Heart left ventricle (tissue), 16 donors: ENCODE measurements around the gene UGT1A7. TPM values are rescaled to one million over a fixed set of nuclear protein-coding genes. Genes with fewer than 3 reads are reported as not detected.

Source experiments
- ATAC-seq, 4 donors: fragments of 200-7000 bp; cut with Tn5 transposase; one replicate each; pipeline ENCODE4 v1.9.1; 2020 to 2022; ENCODE audit warnings: moderate library complexity in 4 of 4, mild to moderate bottlenecking in 3 of 4, moderate number of reproducible peaks in 1 of 4
- DNase-seq, 5 donors: peaks; one replicate each; pipeline ENCODE4 v3.0.0-alpha.2; 2020
- H3K27ac ChIP-seq, 12 donors: fragments of 200-600 bp; sonication (generic) in 4 of 12; one replicate each; pipeline versions ENCODE4 v1.5.0 to v1.8.0; 2016 to 2022; ENCODE audit warnings: mild to moderate bottlenecking in 2 of 12
- H3K27me3 ChIP-seq, 9 donors: fragments of 200-600 bp; sonication (generic) in 2 of 9; one replicate each; pipeline versions ENCODE4 v1.5.1 to v1.8.0; 2016 to 2022; ENCODE audit warnings: mild to moderate bottlenecking in 3 of 9
- H3K36me3 ChIP-seq, 9 donors: fragments of 200-600 bp; sonication (generic) in 2 of 9; one replicate each; pipeline versions ENCODE4 v1.5.0 to v1.8.0; 2018 to 2022; ENCODE audit warnings: mild to moderate bottlenecking in 2 of 9
- H3K4me1 ChIP-seq, 12 donors: fragments of 200-600 bp; sonication (generic) in 4 of 12; one replicate each; pipeline versions ENCODE4 v1.5.0 to v1.8.0; 2016 to 2022; ENCODE audit warnings: mild to moderate bottlenecking in 3 of 12
- H3K4me3 ChIP-seq, 12 donors: fragments of 200-600 bp; sonication (generic) in 4 of 12; one replicate each; pipeline versions ENCODE4 v1.5.0 to v1.8.0; 2017 to 2022; ENCODE audit warnings: mild to moderate bottlenecking in 9 of 12, moderate library complexity in 4 of 12
- H3K9me3 ChIP-seq, 12 donors: fragments of 200-600 bp; sonication (generic) in 4 of 12; one replicate each; pipeline versions ENCODE4 v1.5.0 to v1.8.0; 2016 to 2022; ENCODE audit warnings: mild to moderate bottlenecking in 1 of 12
- POLR2A ChIP-seq, 2 donors: fragments of 450-650 bp; IDR thresholded peaks; one replicate each; pipeline ENCODE4 v1.6.1; 2017; ENCODE audit warnings: antibody characterized with exemption in 2 of 2, mild to moderate bottlenecking in 2 of 2, moderate library complexity in 2 of 2
- whole genome bisulfite sequencing, 4 donors: extraction: QIAGEN DNeasy Blood & Tissue Kit in 2 of 4; methylation state at CpG; one replicate each; pipeline versions ENCODE4 v1.1.5 to v1.1.7; 2013 to 2018; 5-methylcytosine and 5-hydroxymethylcytosine counted together
- intact Hi-C, 10 donors: fragments of 100-400 bp; cut with DNase I; formaldehyde crosslinking; loops; one replicate each; pipeline versions ENCODE4 v1.11.1 to v1.14.2; 2022
- polyA plus RNA-seq, 2 donors: library from polyadenylated mRNA; stranded (reverse); fragments of 200-250 nt; gene quantifications; one replicate each; pipeline ENCODE4 v1.2.3, GENCODE V29; 2013
- total RNA-seq, 9 donors: library from RNA; depleted of rRNA in 2 of 9; stranded (reverse); fragments of >200 nt in 2 of 9; fragmentation: NEBNext Ultra II Directional in 3 of 9; extraction: Animal tissue kit (Norgen Biotek cat#: 25700) in 3 of 9; gene quantifications; one replicate each; pipeline versions ENCODE4 v1.1.0 to v1.2.4, GENCODE V29; 2016 to 2023
- TF ChIP-seq, protein P1 (sequence below), 12 donors: fragments of 200-600 bp; sonication (generic) in 4 of 12; IDR thresholded peaks; one replicate each; pipeline versions ENCODE4 v1.5.0 to v1.8.0; 2018 to 2022; ENCODE audit warnings: antibody characterized with exemption in 12 of 12, mild to moderate bottlenecking in 5 of 12
- donor health status: ischemic (EF 13 %, LVEDD 7.1; RV severe dilation, severe dysfunction).
- donor health status: healthy with polysubstance abuse.
- donor health status: DM: no; HTN: yes; CAD: no.
- donor health status: DM: no; HTN: no; CAD: no.
- donor health status: ischemic (EF 25% LVEDD 6.9; RV normal size, moderate dysfunction).
- donor health status: ischemic (EF 25% LVEDD 5.7; RV mildly dilated, moderate dysfunction).
- donor health status: healthy.
- donor health status: DM: yes; HTN: yes; CAD: no.
- donor health status: ischemic (EF 35%, LVEDD 5.7; RV mildly dilated, moderate dysfunction).
- donor health status: nonischemic (EF 11% LVEDD 7.7; RV severe dilation, severe dysfunction).
- donor health status: DM: yes; HTN: yes; CAD: no.
- donor health status: PGD.
- donor health status: ischemic (EF 29% LVEDD 5.4; RV normal size, mild dysfunction).
- donor health status: nonischemic (EF 23%, LVEDD 6.1; RV moderate dilation, normal function).

Gene UGT1A7
- total and polyA plus RNA-seq, 11 donors, result not detected

- Histone ChIP-seq H3K36me3 (no peaks in the 10 kb centered on the region), H3K27me3 (peaks cover 0 to 15% (median 0%) of the 10 kb centered on the region in 9 donors), H3K9me3 (no peaks in the 10 kb centered on the region), H3K4me1 (no peaks in the 10 kb centered on the region), H3K27ac (no peak overlapping the region), H3K4me3 (no peak overlapping the region)
- 68 to 76% (median 73%) methylated on average over 4 of the region's 4 CpGs for WGBS, 4 donors
- intact Hi-C loops, result no loop called here
- DNase-seq (no peak), ATAC-seq (no peak)
- TF ChIP-seq, protein P1, sequence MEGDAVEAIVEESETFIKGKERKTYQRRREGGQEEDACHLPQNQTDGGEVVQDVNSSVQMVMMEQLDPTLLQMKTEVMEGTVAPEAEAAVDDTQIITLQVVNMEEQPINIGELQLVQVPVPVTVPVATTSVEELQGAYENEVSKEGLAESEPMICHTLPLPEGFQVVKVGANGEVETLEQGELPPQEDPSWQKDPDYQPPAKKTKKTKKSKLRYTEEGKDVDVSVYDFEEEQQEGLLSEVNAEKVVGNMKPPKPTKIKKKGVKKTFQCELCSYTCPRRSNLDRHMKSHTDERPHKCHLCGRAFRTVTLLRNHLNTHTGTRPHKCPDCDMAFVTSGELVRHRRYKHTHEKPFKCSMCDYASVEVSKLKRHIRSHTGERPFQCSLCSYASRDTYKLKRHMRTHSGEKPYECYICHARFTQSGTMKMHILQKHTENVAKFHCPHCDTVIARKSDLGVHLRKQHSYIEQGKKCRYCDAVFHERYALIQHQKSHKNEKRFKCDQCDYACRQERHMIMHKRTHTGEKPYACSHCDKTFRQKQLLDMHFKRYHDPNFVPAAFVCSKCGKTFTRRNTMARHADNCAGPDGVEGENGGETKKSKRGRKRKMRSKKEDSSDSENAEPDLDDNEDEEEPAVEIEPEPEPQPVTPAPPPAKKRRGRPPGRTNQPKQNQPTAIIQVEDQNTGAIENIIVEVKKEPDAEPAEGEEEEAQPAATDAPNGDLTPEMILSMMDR (IDR thresholded peaks at IDR 0.05), result no peak
- no peak for TF ChIP-seq POLR2A (IDR thresholded peaks at IDR 0.05)
These were observed 86.4 kb downstream of the UGT1A7 start for GRCh38 chr2:233768076-233768475.

DNA sequence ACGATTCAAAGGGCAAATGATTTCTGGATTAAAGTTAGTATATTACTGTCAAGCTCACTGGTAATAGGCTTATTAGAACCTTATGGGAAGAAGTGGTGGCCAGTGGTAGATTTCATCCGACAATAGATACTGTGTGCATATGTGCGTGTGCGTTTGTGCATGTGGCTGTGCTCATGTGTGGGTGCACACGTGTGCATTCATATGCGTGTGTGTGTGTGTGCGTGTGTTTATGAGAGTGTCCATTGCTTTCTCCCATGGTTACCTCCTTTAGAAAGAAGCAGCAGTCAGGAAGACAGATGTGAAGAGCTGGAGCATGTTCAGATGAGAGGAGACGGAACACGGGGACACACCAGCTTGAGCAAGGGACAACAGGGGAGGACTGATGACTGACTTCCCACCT, 87.6 kb downstream of the UGT1A7 start:
- DNase-seq, result no peak
- TF ChIP-seq POLR2A (IDR thresholded peaks at IDR 0.05), result no peak
- TF ChIP-seq, protein P1 (IDR thresholded peaks at IDR 0.05), result no peak
- Histone ChIP-seq H3K9me3 (no peaks in the 10 kb centered on the region), H3K27me3 (peaks cover 0 to 13% (median 0%) of the 10 kb centered on the region in 9 donors), H3K27ac (no peak overlapping the region), H3K4me3 (no peak overlapping the region), H3K36me3 (no peaks in the 10 kb centered on the region), H3K4me1 (no peaks in the 10 kb centered on the region)
- intact Hi-C loops, result no loop called here
- WGBS, 4 donors, result 88 to 91% (median 89%) methylated on average over 9 of the region's 9 CpGs
- no peak for ATAC-seq

DNA sequence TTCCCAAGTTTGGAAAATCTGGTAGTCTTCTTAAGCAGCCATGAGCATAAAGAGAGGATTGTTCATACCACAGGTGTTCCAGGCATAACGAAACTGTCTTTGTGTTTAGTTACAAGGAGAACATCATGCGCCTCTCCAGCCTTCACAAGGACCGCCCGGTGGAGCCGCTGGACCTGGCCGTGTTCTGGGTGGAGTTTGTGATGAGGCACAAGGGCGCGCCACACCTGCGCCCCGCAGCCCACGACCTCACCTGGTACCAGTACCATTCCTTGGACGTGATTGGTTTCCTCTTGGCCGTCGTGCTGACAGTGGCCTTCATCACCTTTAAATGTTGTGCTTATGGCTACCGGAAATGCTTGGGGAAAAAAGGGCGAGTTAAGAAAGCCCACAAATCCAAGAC, 90.5 kb downstream of the UGT1A7 start:
- DNase-seq (no peak), ATAC-seq (no peak)
- WGBS, 4 donors, result 84 to 89% (median 85%) methylated on average over 16 of the region's 16 CpGs
- Histone ChIP-seq H3K4me1 (no peaks in the 10 kb centered on the region), H3K9me3 (peaks cover 0 to 4% (median 0%) of the 10 kb centered on the region in 12 donors), H3K27me3 (peaks cover 0 to 12% (median 0%) of the 10 kb centered on the region in 9 donors), H3K4me3 (no peak overlapping the region), H3K27ac (no peak overlapping the region), H3K36me3 (no peaks in the 10 kb centered on the region)
- intact Hi-C loops, result no loop called here
- TF ChIP-seq, protein P1 (IDR thresholded peaks at IDR 0.05), result no peak
- TF ChIP-seq POLR2A (IDR thresholded peaks at IDR 0.05), result no peak

DNA sequence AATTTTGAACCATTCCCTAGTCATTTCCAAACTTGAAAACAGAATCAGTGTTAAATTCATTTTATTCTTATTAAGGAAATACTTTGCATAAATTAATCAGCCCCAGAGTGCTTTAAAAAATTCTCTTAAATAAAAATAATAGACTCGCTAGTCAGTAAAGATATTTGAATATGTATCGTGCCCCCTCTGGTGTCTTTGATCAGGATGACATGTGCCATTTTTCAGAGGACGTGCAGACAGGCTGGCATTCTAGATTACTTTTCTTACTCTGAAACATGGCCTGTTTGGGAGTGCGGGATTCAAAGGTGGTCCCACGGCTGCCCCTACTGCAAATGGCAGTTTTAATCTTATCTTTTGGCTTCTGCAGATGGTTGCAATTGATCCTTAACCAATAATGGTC, 90.9 kb downstream of the UGT1A7 start:
- intact Hi-C loops, result no loop called here
- no peak for DNase-seq
- Histone ChIP-seq H3K9me3 (peaks cover 0 to 4% (median 0%) of the 10 kb centered on the region in 12 donors), H3K4me3 (no peak overlapping the region), H3K4me1 (no peaks in the 10 kb centered on the region), H3K27ac (no peak overlapping the region), H3K27me3 (peaks cover 0 to 10% (median 0%) of the 10 kb centered on the region in 9 donors), H3K36me3 (no peaks in the 10 kb centered on the region)
- no peak for TF ChIP-seq POLR2A (IDR thresholded peaks at IDR 0.05)
- TF ChIP-seq, protein P1 (IDR thresholded peaks at IDR 0.05), result no peak
- WGBS, 4 donors, result 50 to 55% (median 53%) methylated on average over 5 of the region's 5 CpGs
- no peak for ATAC-seq
